IMR-90 (cell line): ENCODE measurements around the gene ODF2. TPM values are rescaled to one million over a fixed set of nuclear protein-coding genes. Genes with fewer than 3 reads are reported as not detected.

Source experiments
- ATAC-seq: fragments of 200-7000 bp; cut with Tn5 transposase; 2 replicates; pipeline ENCODE4 v1.9.1; 2020; ENCODE audit warnings: low read depth, mild to moderate bottlenecking, moderate library complexity
- BruUV-seq: library from RNA; stranded (reverse); fragments of 400-500 nt; replicated peaks from 2 replicates; lab custom pipeline; 2021; lab: Mats Ljungman, UMichigan
- CTCF ChIA-PET: fragments of 300-600 bp; formaldehyde crosslinking; extraction: SDS; loops from one replicate; lab custom pipeline; 2021; ENCODE audit warnings: antibody characterized with exemption; lab: Yijun Ruan, JAX
- POLR2A ChIA-PET: fragments of 300-600 bp; sonication (Branson Sonifier 250); formaldehyde crosslinking; loops from one replicate; lab custom pipeline; 2022; ENCODE audit warnings: antibody characterized with exemption; ENCODE audit not compliant: unreplicated experiment; lab: Charles Lee
- DNase-seq: peaks from one replicate; pipeline ENCODE4 v3.0.0; 2013
- H2AFZ ChIP-seq: replicated peaks from 2 replicates; pipeline ENCODE3; 2013; ENCODE audit warnings: low read length, mild to moderate bottlenecking; ENCODE audit not compliant: poor library complexity
- H2AK5ac ChIP-seq: 2 replicates; pipeline ENCODE4 v1.6.1; 2013; ENCODE audit warnings: low read depth, low read length, inconsistent platforms
- H2AK9ac ChIP-seq: replicated peaks from 2 replicates; pipeline ENCODE3; 2013; ENCODE audit warnings: mild to moderate bottlenecking, low read depth, low read length, moderate library complexity; ENCODE audit not compliant: poor library complexity
- H2BK120ac ChIP-seq: 2 replicates; pipeline ENCODE4 v1.6.1; 2013; ENCODE audit warnings: low read depth, low read length, inconsistent platforms
- H2BK15ac ChIP-seq: 3 replicates; pipeline ENCODE4 v1.6.1; 2013; ENCODE audit warnings: low read depth, low read length, inconsistent platforms
- H2BK20ac ChIP-seq: 2 replicates; pipeline ENCODE4 v1.6.1; 2013; ENCODE audit warnings: low read depth, mild to moderate bottlenecking, inconsistent platforms, low read length, moderate library complexity
- H2BK5ac ChIP-seq: 2 replicates; pipeline ENCODE4 v1.6.1; 2013; ENCODE audit warnings: mild to moderate bottlenecking, low read depth, low read length, inconsistent platforms; ENCODE audit not compliant: poor library complexity, severe bottlenecking
- H3K14ac ChIP-seq: replicated peaks from 2 replicates; pipeline ENCODE4 v1.6.1; 2013; ENCODE audit warnings: low read depth, low read length, inconsistent platforms
- H3K18ac ChIP-seq: 2 replicates; pipeline ENCODE4 v1.6.1; 2013; ENCODE audit warnings: low read depth, low read length, control low read depth
- H3K23ac ChIP-seq: 2 replicates; pipeline ENCODE4 v1.6.1; 2013; ENCODE audit warnings: low read depth, low read length, inconsistent platforms
- H3K27ac ChIP-seq: 2 replicates; pipeline ENCODE4 v1.5.1; 2013; ENCODE audit warnings: mild to moderate bottlenecking, control low read depth, low read length; ENCODE audit not compliant: insufficient read depth
- H3K27me3 ChIP-seq: 2 replicates; pipeline ENCODE4 v1.6.1; 2013; ENCODE audit warnings: low read length; ENCODE audit not compliant: control insufficient read depth, insufficient read depth
- H3K36me3 ChIP-seq: 2 replicates; pipeline ENCODE4 v1.6.1; 2013; ENCODE audit warnings: low read length, mixed read lengths; ENCODE audit not compliant: control insufficient read depth, insufficient read depth
- H3K4ac ChIP-seq: 2 replicates; pipeline ENCODE4 v1.6.1; 2013; ENCODE audit warnings: low read depth, low read length, inconsistent platforms
- H3K4me1 ChIP-seq: 2 replicates; pipeline ENCODE4 v1.6.1; 2013; ENCODE audit warnings: low read length, mixed read lengths; ENCODE audit not compliant: control insufficient read depth, insufficient read depth
- H3K4me2 ChIP-seq: 2 replicates; pipeline ENCODE4 v1.6.1; 2013; ENCODE audit warnings: low read depth, mild to moderate bottlenecking, control low read depth, low read length, moderate library complexity
- H3K4me3 ChIP-seq: 2 replicates; pipeline ENCODE4 v1.5.1; 2013; ENCODE audit warnings: low read depth, mild to moderate bottlenecking, control low read depth, low read length, moderate library complexity; ENCODE audit not compliant: insufficient read depth
- H3K56ac ChIP-seq: 2 replicates; pipeline ENCODE4 v1.6.1; 2013; ENCODE audit warnings: low read length, inconsistent platforms; ENCODE audit not compliant: insufficient read depth; ENCODE audit errors: extremely low read depth
- H3K79me1 ChIP-seq, 2 experiments: 2 replicates each; pipeline ENCODE4 v1.6.1; 2013; ENCODE audit warnings: low read length in 2 of 2, inconsistent platforms in 1 of 2, low read depth in 1 of 2
- H3K9ac ChIP-seq: 2 replicates; pipeline ENCODE4 v1.6.1; 2013; ENCODE audit warnings: low read depth, low read length, control low read depth
- H3K9me1 ChIP-seq: 2 replicates; pipeline ENCODE4 v1.6.1; 2013; ENCODE audit warnings: low read length, inconsistent platforms; ENCODE audit not compliant: insufficient read depth
- H3K9me3 ChIP-seq: 2 replicates; pipeline ENCODE4 v1.6.1; 2013; ENCODE audit warnings: low read length; ENCODE audit not compliant: control insufficient read depth, insufficient read depth
- H4K20me1 ChIP-seq: 2 replicates; pipeline ENCODE4 v1.6.1; 2013; ENCODE audit warnings: low read length, inconsistent platforms; ENCODE audit not compliant: insufficient read depth
- H4K5ac ChIP-seq: 2 replicates; pipeline ENCODE4 v1.6.1; 2013; ENCODE audit warnings: mild to moderate bottlenecking, low read depth, low read length, control low read depth
- H4K8ac ChIP-seq, 2 experiments: 2 replicates each; pipeline ENCODE4 v1.6.1; 2013; ENCODE audit warnings: low read depth in 2 of 2, low read length in 2 of 2, control low read depth in 1 of 2, inconsistent platforms in 1 of 2
- H4K91ac ChIP-seq: 2 replicates; pipeline ENCODE4 v1.6.1; 2013; ENCODE audit warnings: low read depth, low read length, inconsistent platforms; ENCODE audit not compliant: insufficient read depth
- BHLHE40 ChIP-seq: fragments of 150-350 bp; IDR thresholded peaks from 2 replicates; pipeline ENCODE4 v1.6.1; 2016; ENCODE audit warnings: mild to moderate bottlenecking, low read depth, low read length
- CEBPB ChIP-seq: IDR thresholded peaks from 2 replicates; pipeline ENCODE4 v1.6.1; 2012; ENCODE audit warnings: low read depth, low read length, improper control_type of control experiment
- CHD1 ChIP-seq: IDR thresholded peaks from 2 replicates; pipeline ENCODE4 v1.6.1; 2012; ENCODE audit warnings: low read depth, low read length, improper control_type of control experiment
- CTCF ChIP-seq: conservative IDR thresholded peaks from 2 replicates; pipeline ENCODE4 v1.5.1; 2012; ENCODE audit warnings: mild to moderate bottlenecking, low read depth, low read length, improper control_type of control experiment
- FOS ChIP-seq: fragments of 150-350 bp; IDR thresholded peaks from 2 replicates; pipeline ENCODE4 v1.6.1; 2016; ENCODE audit warnings: low read depth, low read length
- MAFK ChIP-seq: IDR thresholded peaks from 2 replicates; pipeline ENCODE4 v1.6.1; 2012; ENCODE audit warnings: low read depth, low read length, improper control_type of control experiment
- MAZ ChIP-seq: IDR thresholded peaks from 2 replicates; pipeline ENCODE4 v1.6.1; 2012; ENCODE audit warnings: low read depth, mild to moderate bottlenecking, low read length, improper control_type of control experiment, moderate library complexity, borderline replicate concordance
- NFE2L2 ChIP-seq: fragments of 150-350 bp; IDR thresholded peaks from 2 replicates; pipeline ENCODE4 v1.6.1; 2016; ENCODE audit warnings: low read depth, mild to moderate bottlenecking, low read length
- POLR2A ChIP-seq: IDR thresholded peaks from 2 replicates; pipeline ENCODE4 v1.6.1; 2012; ENCODE audit warnings: mild to moderate bottlenecking, low read depth, low read length
- RAD21 ChIP-seq: IDR thresholded peaks from 2 replicates; pipeline ENCODE4 v1.6.1; 2012; ENCODE audit warnings: low read length, improper control_type of control experiment
- RFX5 ChIP-seq: IDR thresholded peaks from 2 replicates; pipeline ENCODE4 v1.8.0; 2012; ENCODE audit warnings: low read depth, mild to moderate bottlenecking, low read length, moderate library complexity
- SMC3 ChIP-seq: fragments of 150-350 bp; IDR thresholded peaks from 2 replicates; pipeline ENCODE4 v1.6.1; 2016; ENCODE audit warnings: low read depth, mild to moderate bottlenecking, antibody characterized with exemption, low read length, moderate library complexity
- USF2 ChIP-seq: fragments of 150-350 bp; IDR thresholded peaks from 2 replicates; pipeline ENCODE4 v1.6.1; 2017; ENCODE audit warnings: mild to moderate bottlenecking, antibody characterized with exemption, low read length, low read depth
- WGBS, 2 experiments: methylation state at CpG; one replicate each; pipeline versions ENCODE4 v1.1.5 to v1.1.7; 2013; ENCODE audit warnings: missing lambda C conversion rate in 2 of 2; ENCODE audit not compliant: insufficient read length in 1 of 2; ENCODE audit errors: extremely low coverage in 2 of 2; 5-methylcytosine and 5-hydroxymethylcytosine counted together
- dilution Hi-C: fragments of 300-500 bp; cut with HindIII; formaldehyde crosslinking; loops from one replicate; pipeline ENCODE4 v1.14.3; 2018; ENCODE audit warnings: low sequenced_read_pairs; ENCODE audit not compliant: unreplicated experiment
- in situ Hi-C: fragments of 300-500 bp; cut with MboI; formaldehyde crosslinking; loops from 3 replicates; pipeline ENCODE4 v1.14.3; 2019; ENCODE audit warnings: low sequenced_read_pairs, inconsistent platforms, mixed read lengths
- intact Hi-C: fragments of 100-400 bp; cut with micrococcal nuclease; formaldehyde crosslinking; loops from 2 replicates; pipeline ENCODE4 v1.10.0; 2022
- polyA plus RNA-seq, 3 experiments: library from polyadenylated mRNA; depleted of rRNA; stranded (reverse); fragments of >200 nt; gene quantifications; 2 replicates each; pipeline ENCODE4 v1.2.3, GENCODE V29; 2012; ENCODE audit warnings: low replicate concordance in 1 of 3
- total RNA-seq: library from RNA; depleted of rRNA; stranded (reverse); fragments of >200 nt; gene quantifications from 2 replicates; pipeline ENCODE4 v1.2.3, GENCODE V29; 2012

The ODF2 gene
- total and polyA plus RNA-seq, 2 of the 4 experiments (the other 2 are of a cell fraction), result 40.2 to 46.4 TPM

- no peak overlapping the region for H3K18ac ChIP-seq
- no peak overlapping the region for H4K5ac ChIP-seq
- H2BK15ac ChIP-seq, result no peak overlapping the region
- BruUV-seq, result no TSS peak
- no peak overlapping the region for H2BK20ac ChIP-seq
- intact Hi-C loops, result no loop called here
- H3K27ac ChIP-seq, result no peak overlapping the region
- no peak for ATAC-seq
- no peaks in the 10 kb centered on the region for H3K9me3 ChIP-seq
- no peak overlapping the region for H3K4me3 ChIP-seq
- no peaks in the 10 kb centered on the region for H3K79me1 ChIP-seq
- dilution Hi-C loops, result no loop called here
- in situ Hi-C loops, result no loop called here
- H3K9ac ChIP-seq, result no peak overlapping the region
- H3K4me2 ChIP-seq, result no peak overlapping the region
- no peaks in the 10 kb centered on the region for H3K36me3 ChIP-seq
- H2BK120ac ChIP-seq, result no peak overlapping the region
- TF ChIP-seq SMC3 (no peak), POLR2A (no peak), RAD21 (no peak), USF2 (no peak), CHD1 (no peak), RFX5 (no peak), NFE2L2 (no peak), MAZ (no peak), FOS (no peak), CTCF (no peak), CEBPB (no peak), BHLHE40 (no peak), MAFK (no peak)
- no peak overlapping the region for H2AK5ac ChIP-seq
- no peak overlapping the region for H3K23ac ChIP-seq
- H3K56ac ChIP-seq, result no peak overlapping the region
- POLR2A ChIA-PET, result no interaction called here
- no peak overlapping the region for H2AK9ac ChIP-seq
- H4K91ac ChIP-seq, result no peak overlapping the region
- WGBS, 2 experiments, result 69% methylated on average over 4 of the region's 8 CpGs; no CpG with 5 or more reads in 1 of the 2 experiments
- H3K27me3 ChIP-seq, result peaks cover 10% of the 10 kb centered on the region
- no peak overlapping the region for H2BK5ac ChIP-seq
- H4K20me1 ChIP-seq, result no peaks in the 10 kb centered on the region
- CTCF ChIA-PET, result interaction anchor here (1.5 kb wide), 1 partner anchor 47 kb away, joined by 3 read pairs; no protein-coding TSS in a partner anchor
- no peak overlapping the region for H3K4ac ChIP-seq
- H3K4me1 ChIP-seq, result peaks cover 6% of the 10 kb centered on the region
- DNase-seq, result no peak
- H2AFZ ChIP-seq, result peak overlapping the region; percentile 33
- H3K9me1 ChIP-seq, result peaks cover 4% of the 10 kb centered on the region; the same call in 1 of the 2 replicates
- no peak overlapping the region for H4K8ac ChIP-seq
- no peak overlapping the region for H3K14ac ChIP-seq
Observed at GRCh38 chr9:128409450-128409849, 46.4 kb upstream of the ODF2 start.
